Vagina (tissue), 2 donors: ENCODE results near the gene SEMA4D. TPM values are rescaled to one million over a fixed set of nuclear protein-coding genes. Genes with fewer than 3 reads are reported as not detected.

ENCODE experiments used
- DNase-seq, 2 donors: peaks; one replicate each; pipeline ENCODE4 v3.0.0-alpha.2; 2017; ENCODE audit errors: extremely low spot score in 2 of 2
- H3K27ac ChIP-seq: fragments of 200-600 bp; sonication (generic); one replicate; pipeline ENCODE4 v1.5.1; 2019
- H3K27me3 ChIP-seq: fragments of 200-600 bp; sonication (generic); one replicate; pipeline ENCODE4 v1.5.1; 2019
- H3K36me3 ChIP-seq, 2 donors: fragments of 200-600 bp; sonication (generic); one replicate each; pipeline ENCODE4 v1.5.1; 2017 to 2019
- H3K4me1 ChIP-seq: fragments of 200-600 bp; sonication (generic); one replicate; pipeline ENCODE4 v1.5.1; 2019
- H3K4me3 ChIP-seq, 2 donors: fragments of 200-600 bp; sonication (generic); 1 replicate in 1 of 2; 2 replicates in 1 of 2; pipeline ENCODE4 v1.5.1; 2016 to 2019
- H3K9me3 ChIP-seq: fragments of 200-600 bp; sonication (generic); one replicate; pipeline ENCODE4 v1.5.1; 2019
- POLR2A ChIP-seq, 2 donors: fragments of 450-650 bp; IDR thresholded peaks; one replicate each; pipeline ENCODE4 v1.6.1; 2017; ENCODE audit warnings: antibody characterized with exemption in 2 of 2, mild to moderate bottlenecking in 2 of 2, moderate library complexity in 2 of 2
- POLR2AphosphoS5 ChIP-seq, 2 donors: sonication (generic); formaldehyde crosslinking; IDR thresholded peaks; one replicate each; pipeline ENCODE4 v1.9.0; 2017; ENCODE audit warnings: antibody characterized with exemption in 2 of 2, mild to moderate bottlenecking in 2 of 2, low read depth in 1 of 2; ENCODE audit not compliant: insufficient read depth in 1 of 2
- intact Hi-C: fragments of 100-400 bp; cut with DNase I; formaldehyde crosslinking; loops from one replicate; pipeline ENCODE4 v1.15.1; 2023
- total RNA-seq: library from RNA; depleted of rRNA; stranded (reverse); fragments of >200 nt; gene quantifications from one replicate; pipeline ENCODE4 v1.2.3, GENCODE V29; 2016
- TF ChIP-seq, protein P1 (sequence below), 3 experiments: fragments of 450-650 bp in 2 of 3; fragments of 200-600 bp in 1 of 3; sonication (generic) in 1 of 3; IDR thresholded peaks; one replicate each; pipeline ENCODE4 v1.5.1; 2017 to 2019; ENCODE audit warnings: antibody characterized with exemption in 3 of 3, mild to moderate bottlenecking in 2 of 3, moderate library complexity in 2 of 3

Gene SEMA4D
- total RNA-seq, 1 donor from 2014 or later, result 39.3 TPM

DNA sequence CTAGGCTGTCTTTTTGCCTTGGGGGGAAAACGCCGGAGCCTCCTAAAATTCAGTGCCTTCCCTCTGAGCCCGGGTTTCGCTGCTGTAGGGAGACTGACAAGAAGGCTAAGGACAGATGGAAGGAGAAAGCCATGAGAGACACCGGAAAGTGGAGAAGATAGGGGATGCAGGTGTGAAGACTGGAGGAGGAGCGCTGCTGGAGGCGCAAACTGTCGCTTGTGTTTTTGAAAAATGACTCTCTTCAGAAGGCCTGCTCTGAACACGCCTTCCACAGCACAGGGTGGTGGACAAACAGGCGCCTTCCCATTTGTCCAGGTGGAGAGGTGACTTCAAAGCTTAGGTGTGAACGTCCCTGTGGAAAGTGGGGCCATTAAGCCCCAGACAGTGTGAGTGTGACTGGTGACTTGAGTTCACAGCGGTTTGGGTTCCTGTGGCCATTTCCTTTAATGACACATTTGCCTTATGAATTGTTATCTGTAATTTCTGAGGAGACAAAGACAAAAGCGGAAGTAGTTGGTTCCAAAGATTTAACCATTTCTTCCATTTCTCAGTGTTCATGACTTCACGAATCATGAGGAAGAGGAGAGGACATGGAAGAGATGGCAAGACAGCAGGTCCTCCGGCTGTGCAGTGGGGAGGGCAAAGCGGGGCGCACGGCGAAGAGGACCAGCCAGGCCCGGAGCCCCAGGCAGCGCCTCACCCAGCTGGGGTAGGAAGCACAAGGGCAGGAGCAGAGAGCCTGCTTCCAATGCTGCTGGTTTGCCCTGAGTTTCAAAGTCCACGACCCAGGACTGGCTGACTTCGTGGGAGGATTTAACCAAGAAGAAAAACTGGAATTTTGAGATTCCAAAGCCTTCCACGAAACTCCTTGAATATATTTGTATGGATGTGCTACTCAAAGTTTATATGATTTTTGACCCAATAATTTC is 27.8 kb upstream of the SEMA4D start:
- TF ChIP-seq POLR2A (IDR thresholded peaks at IDR 0.05), result no peak
- TF ChIP-seq, protein P1, sequence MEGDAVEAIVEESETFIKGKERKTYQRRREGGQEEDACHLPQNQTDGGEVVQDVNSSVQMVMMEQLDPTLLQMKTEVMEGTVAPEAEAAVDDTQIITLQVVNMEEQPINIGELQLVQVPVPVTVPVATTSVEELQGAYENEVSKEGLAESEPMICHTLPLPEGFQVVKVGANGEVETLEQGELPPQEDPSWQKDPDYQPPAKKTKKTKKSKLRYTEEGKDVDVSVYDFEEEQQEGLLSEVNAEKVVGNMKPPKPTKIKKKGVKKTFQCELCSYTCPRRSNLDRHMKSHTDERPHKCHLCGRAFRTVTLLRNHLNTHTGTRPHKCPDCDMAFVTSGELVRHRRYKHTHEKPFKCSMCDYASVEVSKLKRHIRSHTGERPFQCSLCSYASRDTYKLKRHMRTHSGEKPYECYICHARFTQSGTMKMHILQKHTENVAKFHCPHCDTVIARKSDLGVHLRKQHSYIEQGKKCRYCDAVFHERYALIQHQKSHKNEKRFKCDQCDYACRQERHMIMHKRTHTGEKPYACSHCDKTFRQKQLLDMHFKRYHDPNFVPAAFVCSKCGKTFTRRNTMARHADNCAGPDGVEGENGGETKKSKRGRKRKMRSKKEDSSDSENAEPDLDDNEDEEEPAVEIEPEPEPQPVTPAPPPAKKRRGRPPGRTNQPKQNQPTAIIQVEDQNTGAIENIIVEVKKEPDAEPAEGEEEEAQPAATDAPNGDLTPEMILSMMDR (IDR thresholded peaks at IDR 0.05), result no peak
- TF ChIP-seq POLR2AphosphoS5 (IDR thresholded peaks at IDR 0.05; ENCODE audit: insufficient read depth in 1 of 2, low read depth in 1 of 2), result no peak
- Histone ChIP-seq H3K27me3 (no peaks in the 10 kb centered on the region), H3K27ac (no peak overlapping the region), H3K36me3 (no peaks in the 10 kb centered on the region), H3K4me3 (no peak overlapping the region), H3K4me1 (peaks cover 16% of the 10 kb centered on the region), H3K9me3 (no peaks in the 10 kb centered on the region)
- intact Hi-C loops, result no loop called here
- DNase-seq, result no peak

- H3K4me1 ChIP-seq, result peaks cover 16% of the 10 kb centered on the region
These were observed 27.1 kb upstream of the SEMA4D start for GRCh38 chr9:89524963-89525362.

DNA sequence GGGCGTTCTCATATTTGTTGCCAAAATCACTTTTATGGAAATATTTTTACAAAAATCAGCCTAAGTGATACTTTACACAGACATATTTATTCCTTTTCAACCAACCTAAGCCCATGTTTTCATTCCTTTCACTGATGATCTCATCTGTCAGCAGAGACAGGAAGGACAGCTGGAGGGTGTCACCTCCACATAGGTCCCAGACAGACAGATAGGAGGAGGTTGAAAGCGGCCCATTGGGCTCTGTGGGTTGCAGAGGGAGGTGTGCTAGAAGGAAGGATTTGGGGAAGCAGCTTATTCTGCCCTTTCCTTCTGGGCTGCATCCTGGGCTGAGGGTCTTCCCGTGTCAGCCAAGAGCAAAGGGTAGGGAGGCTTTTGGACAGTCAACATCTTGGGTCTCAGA is 26.0 kb upstream of the SEMA4D start:
- Histone ChIP-seq H3K9me3 (no peaks in the 10 kb centered on the region), H3K36me3 (no peaks in the 10 kb centered on the region), H3K4me1 (peaks cover 16% of the 10 kb centered on the region), H3K27ac (peak overlapping the region; percentile 18), H3K4me3 (no peak overlapping the region), H3K27me3 (no peaks in the 10 kb centered on the region)
- TF ChIP-seq, protein P1 (IDR thresholded peaks at IDR 0.05), result no peak
- no peak for TF ChIP-seq POLR2AphosphoS5 (IDR thresholded peaks at IDR 0.05; ENCODE audit: insufficient read depth in 1 of 2, low read depth in 1 of 2)
- no peak for TF ChIP-seq POLR2A (IDR thresholded peaks at IDR 0.05)
- no peak for DNase-seq
- intact Hi-C loops, result no loop called here

More at GRCh38 chr9:89524963-89525362, 27.1 kb upstream of the SEMA4D start:
- intact Hi-C loops, result no loop called here
- TF ChIP-seq POLR2AphosphoS5 (IDR thresholded peaks at IDR 0.05; ENCODE audit: insufficient read depth in 1 of 2, low read depth in 1 of 2) (no peak), POLR2A (IDR thresholded peaks at IDR 0.05) (no peak)
- TF ChIP-seq, protein P1 (IDR thresholded peaks at IDR 0.05), result no peak
- Histone ChIP-seq H3K36me3 (no peaks in the 10 kb centered on the region), H3K4me3 (no peak overlapping the region), H3K27me3 (no peaks in the 10 kb centered on the region), H3K9me3 (no peaks in the 10 kb centered on the region), H3K27ac (no peak overlapping the region)
- DNase-seq, result no peak

- Histone ChIP-seq H3K4me3 (no peak overlapping the region), H3K27ac (no peak overlapping the region), H3K4me1 (peaks cover 16% of the 10 kb centered on the region), H3K9me3 (no peaks in the 10 kb centered on the region), H3K36me3 (no peaks in the 10 kb centered on the region), H3K27me3 (no peaks in the 10 kb centered on the region)
- intact Hi-C loops, result no loop called here
- TF ChIP-seq POLR2AphosphoS5 (IDR thresholded peaks at IDR 0.05; ENCODE audit: insufficient read depth in 1 of 2, low read depth in 1 of 2) (no peak), POLR2A (IDR thresholded peaks at IDR 0.05) (no peak)
- TF ChIP-seq, protein P1 (IDR thresholded peaks at IDR 0.05), result no peak
- no peak for DNase-seq
These were observed 25.0 kb upstream of the SEMA4D start for GRCh38 chr9:89522959-89523285.
